GM19328 (cell line): ENCODE measurements around the gene FBXL19.

Source experiments
- ATAC-seq: cut with Tn5 transposase; IDR thresholded peaks from one replicate; pipeline ENCODE4 v1.9.1; 2021; ENCODE audit warnings: mild to moderate bottlenecking, moderate library complexity; ENCODE audit not compliant: unreplicated experiment

FBXL19 gene

GRCh38 chr16:30942426-30942806 lies 19.0 kb downstream of the FBXL19 start:
- no peak for ATAC-seq

DNA sequence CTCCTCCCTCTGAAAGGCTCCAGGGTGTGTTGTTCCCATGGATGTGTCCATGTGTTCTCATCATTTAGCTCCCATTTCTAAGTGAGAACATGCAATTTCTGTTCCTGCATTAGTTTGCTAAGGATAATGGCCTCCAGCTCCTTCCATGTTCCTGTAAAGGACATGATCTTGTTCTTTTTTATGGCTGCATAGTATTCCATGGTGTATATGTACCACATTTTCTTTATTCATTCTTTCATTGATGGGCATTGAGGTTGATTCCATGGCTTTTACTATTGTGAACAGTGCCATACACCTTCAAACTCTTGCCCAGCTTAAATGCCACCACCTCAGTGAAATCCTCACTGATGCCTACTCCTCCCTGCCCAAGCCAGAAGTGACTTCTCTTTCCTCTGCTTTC lies 21.0 kb downstream of the FBXL19 start:
- ATAC-seq, result no peak

DNA sequence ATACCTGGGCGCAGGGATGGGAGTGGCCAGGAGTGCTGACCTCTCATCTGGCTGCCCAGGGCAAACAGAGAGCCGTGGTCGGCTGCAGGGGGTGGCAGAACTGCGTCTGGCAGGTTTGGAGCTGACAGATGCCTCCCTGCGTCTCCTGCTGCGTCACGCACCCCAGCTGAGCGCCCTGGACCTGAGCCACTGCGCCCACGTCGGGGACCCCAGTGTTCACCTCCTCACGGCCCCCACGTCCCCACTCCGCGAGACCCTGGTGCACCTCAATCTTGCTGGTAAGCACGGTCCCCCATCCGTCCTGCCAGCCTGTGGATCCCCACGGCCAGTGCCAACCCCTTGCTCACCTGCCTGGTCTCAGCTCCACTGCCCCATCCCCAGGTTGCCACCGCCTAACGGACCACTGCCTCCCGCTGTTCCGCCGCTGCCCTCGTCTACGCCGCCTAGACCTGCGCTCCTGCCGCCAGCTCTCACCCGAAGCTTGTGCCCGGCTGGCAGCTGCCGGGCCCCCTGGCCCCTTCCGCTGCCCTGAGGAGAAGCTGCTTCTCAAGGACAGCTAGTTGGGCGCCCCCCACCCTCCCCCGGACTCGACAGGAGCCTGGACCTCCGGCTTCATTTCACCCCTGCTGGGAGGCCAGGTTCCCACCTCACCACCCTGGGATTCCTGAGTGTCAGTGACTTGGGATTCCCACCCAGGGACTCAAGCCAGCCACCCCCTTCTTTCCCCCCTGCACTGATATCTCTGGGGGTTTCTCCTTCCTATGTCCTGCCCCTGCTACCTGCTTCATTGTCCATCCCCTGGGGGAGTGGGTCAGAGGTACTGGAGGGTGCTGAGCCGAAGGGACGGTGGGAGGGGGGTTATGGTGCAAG lies 23.5 kb downstream of the FBXL19 start:
- no peak for ATAC-seq

GRCh38 chr16:30947541-30947858 lies 24.1 kb downstream of the FBXL19 start:
- no peak for ATAC-seq

DNA sequence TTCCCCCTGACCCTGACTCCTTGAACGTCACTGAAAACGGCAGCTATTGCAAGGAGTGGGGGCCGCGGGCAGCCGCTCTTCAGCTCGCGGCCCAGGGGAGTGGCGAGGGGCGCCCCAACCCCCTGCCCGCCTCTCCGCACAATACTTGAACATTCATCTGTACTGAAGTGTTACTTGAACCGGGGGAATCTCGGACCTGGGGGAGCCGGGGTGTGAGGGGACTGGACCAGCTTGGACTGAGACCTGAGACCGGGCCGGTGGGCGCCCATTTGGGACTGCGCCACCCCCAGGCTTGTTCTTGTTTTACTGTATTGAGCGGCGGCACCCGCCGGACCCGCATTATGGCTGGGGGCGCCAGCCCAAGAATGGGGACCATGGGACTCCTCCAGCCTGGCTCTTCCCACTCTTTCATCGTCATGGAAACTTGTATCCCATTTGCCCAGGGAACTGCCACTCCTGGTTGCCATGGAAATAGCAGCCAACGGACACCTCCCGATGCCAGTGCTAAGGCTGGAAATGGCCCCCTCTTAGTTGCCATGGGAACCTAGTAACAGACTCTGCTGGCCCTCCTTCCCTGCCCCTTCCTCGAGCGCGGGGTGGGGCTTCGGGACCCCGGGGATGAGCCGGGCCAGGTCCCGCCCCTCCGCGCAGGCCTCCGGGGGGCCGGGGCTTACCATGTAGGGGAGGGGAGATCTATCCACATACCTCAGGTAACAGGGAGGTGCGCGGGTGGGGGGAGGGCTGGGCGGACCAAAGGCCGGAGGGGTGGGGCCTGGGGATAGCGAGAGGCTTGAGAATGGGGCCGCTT lies 24.7 kb downstream of the FBXL19 start:
- no peak for ATAC-seq

DNA sequence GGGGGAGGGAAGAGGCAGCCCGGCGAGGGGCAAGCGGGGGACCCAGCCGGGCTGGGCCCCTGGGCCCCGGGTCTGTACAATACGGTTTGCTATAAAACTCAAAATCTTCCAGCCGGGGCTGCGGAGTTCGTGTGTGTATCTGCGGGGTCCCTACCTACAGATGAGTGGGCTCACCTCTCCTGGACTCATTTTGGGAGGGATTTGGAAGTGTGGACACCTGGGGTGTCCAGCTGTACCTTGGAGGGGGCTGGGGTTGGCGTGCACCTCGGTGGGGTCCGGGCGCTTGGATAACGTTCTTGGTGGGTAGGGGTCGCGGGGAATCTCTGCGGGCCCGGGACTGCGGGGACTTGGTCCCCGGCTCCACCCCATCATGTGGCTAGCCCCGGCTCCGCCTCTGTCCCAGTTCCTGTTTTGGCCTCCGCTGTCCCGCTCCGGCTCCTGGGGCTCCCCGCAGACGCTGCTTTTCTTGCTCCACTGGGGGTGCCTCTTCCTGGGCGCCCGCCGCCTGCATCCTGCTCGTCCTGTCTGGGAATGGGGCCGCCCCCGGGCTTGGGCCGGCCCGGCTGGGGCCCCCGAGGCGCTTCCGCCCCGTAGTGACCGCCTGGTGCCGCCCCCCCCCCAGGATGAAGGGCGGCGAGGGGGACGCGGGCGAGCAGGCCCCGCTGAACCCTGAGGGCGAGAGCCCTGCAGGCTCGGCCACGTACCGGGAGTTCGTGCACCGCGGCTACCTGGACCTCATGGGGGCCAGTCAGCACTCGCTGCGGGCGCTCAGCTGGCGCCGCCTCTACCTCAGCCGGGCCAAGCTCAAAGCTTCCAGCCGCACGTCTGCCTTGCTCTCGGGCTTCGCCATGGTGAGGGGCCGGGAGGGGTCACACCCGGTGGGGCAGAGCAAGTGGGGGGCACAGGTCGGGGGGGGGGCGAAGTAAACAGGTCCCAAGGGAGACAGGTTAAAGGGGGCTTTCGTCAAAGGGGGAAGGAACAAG lies 25.6 kb downstream of the FBXL19 start, which contains the start of gene ORAI3:
TSS of gene ORAI3 (plus strand) at position 402 of the 983 bp plus-strand sequence. CDS start at position 624, 222 bp downstream.
- ATAC-seq, result peak; percentile 58

- ATAC-seq, result peak; percentile 36
Observed at GRCh38 chr16:30949650-30950515, 26.5 kb downstream of the FBXL19 start.

- ATAC-seq, result no peak
Observed at GRCh38 chr16:30950516-30951065, 27.2 kb downstream of the FBXL19 start.

- ATAC-seq, result no peak
Observed at GRCh38 chr16:30951193-30951592, 27.8 kb downstream of the FBXL19 start.

GRCh38 chr16:30951750-30952149 lies 28.4 kb downstream of the FBXL19 start:
- ATAC-seq, result no peak

- ATAC-seq, result no peak
Observed at GRCh38 chr16:30953111-30953510, 29.7 kb downstream of the FBXL19 start.

GRCh38 chr16:30953511-30954124 lies 30.2 kb downstream of the FBXL19 start:
- ATAC-seq, result no peak

DNA sequence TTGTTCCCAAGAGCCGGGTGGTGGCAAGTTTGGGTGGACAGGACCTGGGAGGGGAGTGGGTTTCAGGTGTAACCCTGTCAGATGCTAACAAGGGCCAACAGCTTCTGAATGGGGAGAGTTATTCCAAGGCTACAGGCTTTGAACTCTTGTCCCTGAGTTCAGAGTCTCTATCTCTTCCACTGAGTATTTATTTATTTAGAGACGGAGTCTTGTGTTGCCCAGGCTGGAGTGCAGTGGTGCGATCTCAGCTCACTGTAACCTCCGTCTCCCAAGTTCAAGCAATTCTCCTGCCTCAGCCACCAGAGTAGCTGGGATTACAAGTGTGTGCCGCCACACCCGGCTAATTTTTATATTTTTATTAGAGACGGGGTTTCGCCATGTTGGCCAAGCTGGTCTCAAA lies 31.6 kb downstream of the FBXL19 start:
- ATAC-seq, result no peak

DNA sequence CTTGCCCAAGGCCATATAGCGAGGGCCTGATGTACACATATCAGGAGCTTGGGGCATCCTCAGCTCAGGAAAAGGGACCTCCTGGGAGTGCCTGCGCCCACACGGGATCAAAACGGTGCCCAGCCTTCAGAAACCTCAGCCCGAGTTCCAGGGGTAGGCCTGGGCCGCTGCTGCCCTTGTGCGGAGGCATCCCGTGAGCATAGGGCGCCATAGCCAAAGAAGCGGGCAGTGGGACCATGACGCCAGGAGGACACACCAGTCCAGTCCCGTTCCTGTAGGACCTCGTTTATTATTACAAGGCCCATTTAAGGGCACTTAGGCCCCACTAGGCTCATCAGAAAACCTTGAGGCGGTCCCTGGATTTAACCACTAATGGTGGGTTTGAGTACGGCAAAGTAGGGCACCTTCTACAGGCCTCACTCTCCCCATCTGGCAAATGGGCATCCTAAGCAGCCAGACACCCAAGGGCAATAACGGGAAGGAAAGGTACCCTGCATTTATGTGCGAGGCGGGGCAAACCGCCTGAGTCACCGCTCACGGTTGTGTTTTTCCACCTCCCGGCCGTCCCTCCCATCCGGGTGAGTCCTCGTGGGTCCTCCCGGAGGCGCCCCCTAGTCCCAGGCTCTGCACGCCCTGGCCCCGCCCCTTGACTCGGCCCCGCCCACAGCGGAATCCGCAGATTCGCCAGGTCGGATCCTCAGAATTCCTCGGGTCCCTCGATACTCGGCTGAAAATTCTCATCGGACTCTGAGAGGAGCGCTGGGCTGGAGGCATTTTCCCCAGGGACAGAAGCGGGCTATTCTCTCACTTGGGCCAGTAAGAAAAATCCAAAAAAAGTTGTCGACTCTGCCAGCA lies 33.5 kb downstream of the FBXL19 start:
- ATAC-seq, result peak; percentile 42

- peak; percentile 64 for ATAC-seq
Observed at GRCh38 chr16:30957456-30958174, 34.2 kb downstream of the FBXL19 start, which contains the start of gene SETD1A. SETD1A (plus strand) TSS chr16:30957754; CDS start chr16:30958732, 978 bp downstream.

DNA sequence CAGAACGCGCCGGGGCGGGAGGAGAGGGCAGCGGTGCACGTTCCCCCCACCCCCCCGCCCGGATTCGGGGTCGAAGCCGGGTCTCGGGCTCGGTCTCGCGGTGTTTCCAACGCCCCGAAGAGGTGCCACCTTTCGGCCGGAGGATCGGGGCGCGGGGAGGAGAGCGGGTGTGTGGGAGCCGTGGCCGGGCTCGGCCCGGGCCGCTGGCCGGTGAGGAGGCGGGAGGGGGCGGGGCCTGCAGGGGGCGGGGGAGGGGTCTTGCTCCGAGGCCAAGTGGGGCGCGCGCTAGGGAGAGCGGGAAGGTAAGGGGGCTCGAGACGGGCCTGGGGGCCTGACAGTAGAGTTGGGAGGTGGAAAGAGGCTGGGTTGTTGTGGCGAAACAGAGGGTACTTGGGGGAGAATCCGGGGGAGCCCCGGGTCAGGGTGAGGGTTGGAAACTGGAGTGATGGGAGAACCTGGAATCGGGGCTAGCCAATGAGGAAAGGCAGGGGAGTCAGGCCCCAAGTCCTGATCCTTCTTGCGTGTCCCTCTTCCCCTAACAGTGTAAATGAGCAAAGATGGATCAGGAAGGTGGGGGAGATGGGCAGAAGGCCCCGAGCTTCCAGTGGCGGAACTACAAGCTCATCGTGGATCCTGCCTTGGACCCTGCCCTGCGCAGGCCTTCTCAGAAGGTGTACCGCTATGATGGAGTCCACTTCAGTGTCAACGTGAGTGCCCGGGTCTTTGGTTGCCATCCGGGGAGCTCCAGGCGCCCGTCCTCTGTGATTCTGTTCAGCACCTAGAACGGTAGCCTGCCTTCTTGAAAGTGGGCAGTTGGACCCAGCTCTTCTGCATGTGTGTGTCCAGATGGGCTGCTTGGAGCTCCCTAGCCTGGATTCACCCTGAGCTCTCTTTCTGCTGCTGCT lies 35.1 kb downstream of the FBXL19 start:
- ATAC-seq, result peak; percentile 31
